Sigmoid colon (tissue), 7 donors: Measurements from ENCODE around the gene ALX4. TPM values are rescaled to one million over a fixed set of nuclear protein-coding genes. Genes with fewer than 3 reads are reported as not detected.

Experiments
- DNase-seq: peaks from one replicate; pipeline ENCODE4 v3.0.0-alpha.2; 2019
- H3K27ac ChIP-seq, 4 donors: fragments of 200-600 bp; sonication (generic); one replicate each; pipeline ENCODE4 v1.5.1; 2016 to 2019; ENCODE audit warnings: mild to moderate bottlenecking in 1 of 4
- H3K27me3 ChIP-seq, 3 donors: fragments of 200-600 bp; sonication (generic); one replicate each; pipeline ENCODE4 v1.5.1; 2019; ENCODE audit warnings: mild to moderate bottlenecking in 1 of 3
- H3K36me3 ChIP-seq, 4 donors: fragments of 200-600 bp; sonication (generic); one replicate each; pipeline ENCODE4 v1.5.1; 2016 to 2019
- H3K4me1 ChIP-seq, 4 donors: fragments of 200-600 bp; sonication (generic); one replicate each; pipeline ENCODE4 v1.5.1; 2017 to 2019
- H3K4me3 ChIP-seq, 4 donors: fragments of 200-600 bp; sonication (generic); one replicate each; pipeline ENCODE4 v1.5.1; 2017 to 2019; ENCODE audit warnings: mild to moderate bottlenecking in 2 of 4, moderate library complexity in 1 of 4
- H3K9me3 ChIP-seq, 4 donors: fragments of 200-600 bp in 3 of 4; sonication (generic) in 3 of 4; one replicate each; pipeline versions ENCODE4 v1.5.1 to v1.6.1; 2013 to 2019
- EP300 ChIP-seq, 4 donors: sonication (generic); formaldehyde crosslinking; IDR thresholded peaks; one replicate each; pipeline ENCODE4 v1.6.1; 2017; ENCODE audit warnings: antibody characterized with exemption in 4 of 4
- POLR2A ChIP-seq, 2 donors: fragments of 450-650 bp; IDR thresholded peaks; one replicate each; pipeline ENCODE4 v1.6.1; 2016; ENCODE audit warnings: antibody characterized with exemption in 2 of 2, mild to moderate bottlenecking in 2 of 2, moderate library complexity in 2 of 2
- POLR2AphosphoS5 ChIP-seq, 4 donors: sonication (generic); formaldehyde crosslinking; IDR thresholded peaks; one replicate each; pipeline ENCODE4 v1.6.1; 2017; ENCODE audit warnings: antibody characterized with exemption in 4 of 4
- WGBS, 2 donors: extraction: QIAGEN DNeasy Blood & Tissue Kit; methylation state at CpG; one replicate each; pipeline ENCODE4 v1.1.7; 2013; 5-methylcytosine and 5-hydroxymethylcytosine counted together
- intact Hi-C: fragments of 100-400 bp; cut with DNase I; formaldehyde crosslinking; loops from one replicate; pipeline ENCODE4 v1.15.1; 2023
- polyA plus RNA-seq, 3 donors: library from polyadenylated mRNA; stranded (reverse); fragments of 200-250 nt; gene quantifications; one replicate each; pipeline ENCODE4 v1.2.3, GENCODE V29; 2013
- total RNA-seq, 4 donors: library from RNA; depleted of rRNA; stranded (reverse); fragments of >200 nt; gene quantifications; one replicate each; pipeline ENCODE4 v1.1.0, GENCODE V29; 2016
- TF ChIP-seq, protein P1 (sequence below), 4 experiments: fragments of 450-650 bp in 3 of 4; fragments of 200-600 bp in 1 of 4; IDR thresholded peaks; one replicate each; pipeline ENCODE4 v1.5.1; 2016 to 2019; ENCODE audit warnings: antibody characterized with exemption in 4 of 4, mild to moderate bottlenecking in 3 of 4, moderate library complexity in 2 of 4
- donor health status: healthy with polysubstance abuse.
- donor health status: Bipolar disorder and iron deficiency.
- donor health status: healthy.

ALX4 gene
- total and polyA plus RNA-seq, 7 donors: not detected

DNA sequence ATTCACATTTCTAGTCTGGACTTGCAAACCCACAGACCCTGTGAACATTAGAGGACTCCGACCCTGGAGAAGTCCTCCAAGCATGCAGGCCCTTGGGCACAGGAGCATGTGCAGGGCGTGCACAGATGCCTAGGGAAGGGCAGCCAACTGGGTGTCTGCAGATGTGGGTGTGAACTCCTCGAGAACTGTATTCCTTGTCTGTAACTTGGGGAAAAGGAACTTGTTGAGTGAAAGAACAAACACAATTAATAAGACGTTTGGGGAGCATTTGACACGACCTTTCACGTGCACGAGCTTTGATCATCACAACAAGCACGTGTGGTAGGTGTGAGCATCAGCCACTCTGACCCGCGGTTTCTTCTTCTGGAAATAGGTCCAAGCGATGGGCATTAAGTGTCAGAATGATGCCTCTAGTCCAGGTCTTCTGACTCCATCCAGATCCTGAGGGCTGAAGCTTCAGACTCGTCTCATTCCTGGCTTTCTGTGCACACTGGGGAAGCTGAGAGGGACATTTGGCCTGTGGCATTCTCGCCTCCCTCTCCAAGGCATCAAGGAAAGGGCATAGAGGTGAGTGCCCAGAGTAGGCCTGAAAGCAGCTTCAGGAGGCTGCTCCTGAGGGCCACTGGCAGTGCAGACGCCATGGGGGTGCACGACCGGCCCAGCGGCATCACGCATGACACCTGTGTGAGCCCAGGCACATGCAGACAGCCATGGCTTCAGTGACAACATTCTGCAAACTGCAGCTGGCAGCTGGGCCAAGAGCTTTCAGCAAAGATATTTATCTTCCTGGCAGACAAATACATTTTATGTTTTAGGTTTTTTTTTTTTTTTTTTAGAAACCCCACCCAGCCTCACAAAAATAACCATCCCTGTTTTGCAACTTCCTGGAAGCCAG lies 32.5 kb downstream of the ALX4 start:
- 81 to 88% methylated on average over 18 of the region's 18 CpGs for WGBS, 2 donors

DNA sequence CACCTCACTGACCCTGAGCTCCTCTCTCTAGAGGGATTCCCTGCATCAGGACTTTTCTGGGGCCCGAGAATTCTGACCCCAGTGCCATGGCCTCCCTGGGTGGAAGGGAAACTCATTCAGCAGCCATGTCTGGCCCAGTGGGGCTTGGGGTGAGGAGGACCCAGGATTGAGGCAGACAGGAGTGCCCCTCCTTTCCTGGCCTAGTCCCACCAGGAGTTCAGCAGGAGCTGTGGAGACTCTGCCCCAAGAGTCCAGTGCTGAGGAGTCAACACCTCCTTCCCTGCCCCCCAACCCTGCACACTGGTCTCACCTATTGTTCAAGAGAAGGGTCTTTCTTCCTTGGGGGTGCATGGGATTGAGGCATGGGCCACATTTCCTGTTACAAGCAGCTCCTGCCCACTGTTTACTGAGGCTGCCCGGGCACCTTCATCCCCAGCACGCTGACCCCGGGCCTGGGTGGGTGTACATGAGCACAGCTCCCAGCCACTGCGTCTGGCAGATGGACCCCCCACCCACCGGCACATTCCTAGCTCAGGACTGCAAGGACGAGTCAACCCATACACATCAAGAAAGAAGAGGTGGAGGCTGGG lies 33.9 kb downstream of the ALX4 start:
- WGBS, 2 donors: 82 to 85% methylated on average over 7 of the region's 7 CpGs

More for the DNA sequence above, 32.5 kb downstream of the ALX4 start:
- no peaks in the 10 kb centered on the region for H3K36me3 ChIP-seq
- H3K9me3 ChIP-seq: no peaks in the 10 kb centered on the region
- H3K27ac ChIP-seq: no peak overlapping the region
- H3K4me3 ChIP-seq: no peak overlapping the region
- intact Hi-C loops: no loop called here
- no peaks in the 10 kb centered on the region for H3K4me1 ChIP-seq
- DNase-seq: peak; percentile 50
- no peak for TF ChIP-seq POLR2A (IDR thresholded peaks at IDR 0.05)
- no peak for TF ChIP-seq POLR2AphosphoS5 (IDR thresholded peaks at IDR 0.05)
- TF ChIP-seq, protein P1, sequence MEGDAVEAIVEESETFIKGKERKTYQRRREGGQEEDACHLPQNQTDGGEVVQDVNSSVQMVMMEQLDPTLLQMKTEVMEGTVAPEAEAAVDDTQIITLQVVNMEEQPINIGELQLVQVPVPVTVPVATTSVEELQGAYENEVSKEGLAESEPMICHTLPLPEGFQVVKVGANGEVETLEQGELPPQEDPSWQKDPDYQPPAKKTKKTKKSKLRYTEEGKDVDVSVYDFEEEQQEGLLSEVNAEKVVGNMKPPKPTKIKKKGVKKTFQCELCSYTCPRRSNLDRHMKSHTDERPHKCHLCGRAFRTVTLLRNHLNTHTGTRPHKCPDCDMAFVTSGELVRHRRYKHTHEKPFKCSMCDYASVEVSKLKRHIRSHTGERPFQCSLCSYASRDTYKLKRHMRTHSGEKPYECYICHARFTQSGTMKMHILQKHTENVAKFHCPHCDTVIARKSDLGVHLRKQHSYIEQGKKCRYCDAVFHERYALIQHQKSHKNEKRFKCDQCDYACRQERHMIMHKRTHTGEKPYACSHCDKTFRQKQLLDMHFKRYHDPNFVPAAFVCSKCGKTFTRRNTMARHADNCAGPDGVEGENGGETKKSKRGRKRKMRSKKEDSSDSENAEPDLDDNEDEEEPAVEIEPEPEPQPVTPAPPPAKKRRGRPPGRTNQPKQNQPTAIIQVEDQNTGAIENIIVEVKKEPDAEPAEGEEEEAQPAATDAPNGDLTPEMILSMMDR (IDR thresholded peaks at IDR 0.05): no peak
- TF ChIP-seq EP300 (IDR thresholded peaks at IDR 0.05): no peak
- H3K27me3 ChIP-seq: no peaks in the 10 kb centered on the region

DNA sequence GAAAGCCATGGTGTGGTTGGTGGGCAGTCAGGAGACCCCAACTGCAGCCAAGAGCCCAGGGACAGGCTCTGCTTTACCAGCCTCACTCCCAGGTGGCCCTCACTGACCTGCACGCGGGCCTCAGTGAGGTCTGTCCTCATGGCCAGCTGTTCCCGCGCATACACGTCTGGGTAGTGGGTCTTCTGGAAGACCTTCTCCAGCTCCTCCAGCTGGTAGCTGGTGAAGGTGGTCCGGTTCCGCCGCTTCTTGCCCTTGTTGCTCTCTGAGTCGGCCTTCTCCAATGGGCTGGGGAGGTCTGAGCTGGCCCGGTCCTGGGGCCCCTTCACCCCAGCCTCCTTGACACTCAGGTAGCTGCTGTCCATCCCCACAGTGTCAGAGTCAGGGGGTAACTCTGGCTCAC lies 34.7 kb downstream of the ALX4 start:
- Histone ChIP-seq H3K27me3 (peaks cover 0 to 3% (median 0%) of the 10 kb centered on the region in 3 donors), H3K27ac (no peak overlapping the region), H3K4me3 (no peak overlapping the region), H3K9me3 (no peaks in the 10 kb centered on the region), H3K4me1 (no peaks in the 10 kb centered on the region), H3K36me3 (no peaks in the 10 kb centered on the region)
- TF ChIP-seq, protein P1 (IDR thresholded peaks at IDR 0.05): no peak
- TF ChIP-seq POLR2AphosphoS5 (IDR thresholded peaks at IDR 0.05) (no peak), POLR2A (IDR thresholded peaks at IDR 0.05) (no peak), EP300 (IDR thresholded peaks at IDR 0.05) (no peak)
- intact Hi-C loops: no loop called here
- peak; percentile 43 for DNase-seq
- 96% methylated on average over 10 of the region's 10 CpGs for whole genome bisulfite sequencing, 2 donors

More for the DNA sequence above, 33.9 kb downstream of the ALX4 start:
- TF ChIP-seq POLR2A (IDR thresholded peaks at IDR 0.05): no peak
- no peak for TF ChIP-seq EP300 (IDR thresholded peaks at IDR 0.05)
- no peak for TF ChIP-seq POLR2AphosphoS5 (IDR thresholded peaks at IDR 0.05)
- TF ChIP-seq, protein P1 (IDR thresholded peaks at IDR 0.05): no peak
- H3K4me3 ChIP-seq: no peak overlapping the region
- H3K27ac ChIP-seq: no peak overlapping the region
- peak; percentile 60 for DNase-seq
- H3K9me3 ChIP-seq: no peaks in the 10 kb centered on the region
- intact Hi-C loops: no loop called here
- peaks cover 0 to 3% (median 0%) of the 10 kb centered on the region in 3 donors for H3K27me3 ChIP-seq
- H3K4me1 ChIP-seq: no peaks in the 10 kb centered on the region
- no peaks in the 10 kb centered on the region for H3K36me3 ChIP-seq

DNA sequence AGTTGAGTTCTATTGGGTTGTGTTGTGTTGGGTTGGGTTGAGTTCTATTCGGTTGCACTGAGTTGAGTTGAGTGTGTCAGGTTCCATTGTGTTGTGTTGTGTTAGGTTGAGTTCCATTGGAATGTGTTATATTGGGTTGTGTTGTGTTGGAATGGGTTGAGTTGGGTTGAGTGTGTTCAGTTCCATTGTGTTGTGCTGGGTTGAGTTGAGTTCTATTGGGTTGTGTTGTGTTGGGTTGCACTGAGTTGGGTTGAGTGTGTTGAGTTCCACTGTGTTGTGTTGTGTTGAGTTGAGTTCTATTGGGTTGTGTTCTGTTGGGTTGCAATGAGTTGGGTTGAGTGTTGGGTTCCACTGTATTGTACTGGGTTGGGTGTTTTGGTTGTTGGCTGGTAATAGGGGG lies 35.5 kb downstream of the ALX4 start:
- Histone ChIP-seq H3K27me3 (peaks cover 0 to 3% (median 0%) of the 10 kb centered on the region in 3 donors), H3K27ac (no peak overlapping the region), H3K4me3 (no peak overlapping the region), H3K4me1 (no peaks in the 10 kb centered on the region), H3K36me3 (no peaks in the 10 kb centered on the region), H3K9me3 (no peaks in the 10 kb centered on the region)
- no peak for DNase-seq
- WGBS, 2 donors: 89 to 90% methylated on average over 1 of the region's 1 CpG
- intact Hi-C loops: no loop called here
- TF ChIP-seq EP300 (IDR thresholded peaks at IDR 0.05) (no peak), POLR2A (IDR thresholded peaks at IDR 0.05) (no peak), POLR2AphosphoS5 (IDR thresholded peaks at IDR 0.05) (no peak)
- TF ChIP-seq, protein P1 (IDR thresholded peaks at IDR 0.05): no peak
